Panc1 (cell line): Measurements from ENCODE around the gene CEBPZ. TPM values are rescaled to one million over a fixed set of nuclear protein-coding genes. Genes with fewer than 3 reads are reported as not detected.

ENCODE experiments used
- ATAC-seq: fragments of 200-7000 bp; cut with Tn5 transposase; 2 replicates; pipeline ENCODE4 v1.9.1; 2020; ENCODE audit warnings: mild to moderate bottlenecking, moderate library complexity
- BruUV-seq: library from RNA; stranded (reverse); fragments of 400-500 nt; replicated peaks from 2 replicates; lab custom pipeline; 2021; lab: Mats Ljungman, UMichigan
- CTCF ChIA-PET: fragments of 300-600 bp; sonication (Branson Sonifier 250); formaldehyde crosslinking; loops from one replicate; lab custom pipeline; 2022; ENCODE audit warnings: antibody characterized with exemption; lab: Charles Lee
- POLR2A ChIA-PET: fragments of 300-600 bp; sonication (Branson Sonifier 250); formaldehyde crosslinking; loops from one replicate; lab custom pipeline; 2022; ENCODE audit warnings: antibody characterized with exemption; lab: Charles Lee
- DNase-seq: peaks from one replicate; pipeline ENCODE4 v3.0.0-alpha.2; 2010; ENCODE audit warnings: low read depth, low spot score
- H3K27ac ChIP-seq: 2 replicates; pipeline ENCODE4 v1.5.1; 2011; ENCODE audit warnings: mild to moderate bottlenecking, low read length, inconsistent platforms
- H3K27me3 ChIP-seq: fragments of 200-500 bp; sonication (Bioruptor generic); 2 replicates; pipeline ENCODE4 v1.6.0; 2014; ENCODE audit warnings: low read length, inconsistent platforms; ENCODE audit not compliant: control insufficient read depth, insufficient read depth
- H3K36me3 ChIP-seq: fragments of 200-500 bp; sonication (Bioruptor generic); 2 replicates; pipeline ENCODE4 v1.5.1; 2014; ENCODE audit warnings: inconsistent platforms, mild to moderate bottlenecking, low read length, moderate library complexity; ENCODE audit not compliant: control insufficient read depth, insufficient read depth
- H3K4me1 ChIP-seq: 2 replicates; pipeline ENCODE4 v1.5.1; 2011; ENCODE audit warnings: inconsistent platforms, mild to moderate bottlenecking, low read length, moderate library complexity; ENCODE audit not compliant: control insufficient read depth, insufficient read depth
- H3K4me3 ChIP-seq, 2 experiments: 2 replicates each; pipeline ENCODE4 v1.5.1; 2011 to 2012; ENCODE audit warnings: low read depth in 2 of 2, low read length in 2 of 2, mild to moderate bottlenecking in 2 of 2, inconsistent platforms in 1 of 2, moderate library complexity in 1 of 2
- H3K9me3 ChIP-seq: fragments of 200-500 bp; sonication (Bioruptor generic); 2 replicates; pipeline ENCODE4 v1.5.1; 2014; ENCODE audit warnings: low read depth, mild to moderate bottlenecking, inconsistent platforms, low read length, moderate library complexity; ENCODE audit not compliant: control insufficient read depth, insufficient read depth
- CTCF ChIP-seq: fragments of 450-650 bp; IDR thresholded peaks from 2 replicates; pipeline ENCODE4 v1.5.1; 2017; ENCODE audit warnings: mild to moderate bottlenecking
- POLR2AphosphoS5 ChIP-seq: IDR thresholded peaks from 2 replicates; pipeline ENCODE4 v1.6.1; 2012; ENCODE audit warnings: mild to moderate bottlenecking, low read depth, low read length, moderate library complexity
- REST ChIP-seq, 2 experiments: IDR thresholded peaks; 2 replicates each; pipeline ENCODE4 v1.6.1; 2011 to 2012; ENCODE audit warnings: low read depth in 2 of 2, control low read depth in 1 of 2, low read length in 1 of 2, mild to moderate bottlenecking in 1 of 2, moderate library complexity in 1 of 2; ENCODE audit not compliant: insufficient read depth in 1 of 2
- SIN3A ChIP-seq: IDR thresholded peaks from 2 replicates; pipeline ENCODE4 v1.6.1; 2012; ENCODE audit warnings: low read depth, mild to moderate bottlenecking, low read length, moderate library complexity, borderline replicate concordance; ENCODE audit not compliant: insufficient read depth
- TCF7L2 ChIP-seq: IDR thresholded peaks from 2 replicates; pipeline ENCODE4 v1.6.1; 2011; ENCODE audit warnings: mild to moderate bottlenecking, low read depth, low read length, inconsistent platforms
- in situ Hi-C: cut with HindIII; loops from 2 replicates; pipeline ENCODE4 v1.10.0; 2016; ENCODE audit warnings: low sequenced_read_pairs, low pct_unique_long_range_greater_than_20kb
- intact Hi-C: fragments of 100-400 bp; cut with micrococcal nuclease; formaldehyde crosslinking; loops from one replicate; pipeline ENCODE4 v1.10.0; 2022; ENCODE audit not compliant: unreplicated experiment
- total RNA-seq: library from RNA; stranded (reverse); gene quantifications from one replicate; pipeline ENCODE4 v1.2.1, GENCODE V29; 2021; ENCODE audit not compliant: unreplicated experiment

Gene CEBPZ
- total RNA-seq, 1 experiment from 2014 or later: 63.8 TPM

GRCh38 chr2:37191747-37192146 is 39.6 kb downstream of the CEBPZ start:
- ATAC-seq: no peak
- 0 out of 2 replicates have a peak, but pooled peaks cover 4% of the 10 kb centered on the region for H3K4me1 ChIP-seq
- POLR2A ChIA-PET: interaction anchor here (0.6 kb wide), 1 partner anchor 12 kb away, joined by 3 read pairs; no protein-coding TSS in a partner anchor
- H3K4me3 ChIP-seq: no peak overlapping the region
- no peaks in the 10 kb centered on the region; the same call in 1 of the 2 replicates for H3K36me3 ChIP-seq
- H3K27ac ChIP-seq: no peak overlapping the region
- in situ Hi-C loops: no loop called here
- intact Hi-C loops: no loop called here
- CTCF ChIA-PET: interaction anchor here (0.7 kb wide), 1 partner anchor 132 kb away, joined by 5 read pairs; no protein-coding TSS in a partner anchor
- H3K27me3 ChIP-seq: no peaks in the 10 kb centered on the region
- no TSS peak for BruUV-seq
- H3K9me3 ChIP-seq: no peaks in the 10 kb centered on the region
- no peak for DNase-seq
- TF ChIP-seq SIN3A (no peak), POLR2AphosphoS5 (no peak), TCF7L2 (no peak), REST (IDR thresholded peaks at IDR 0.05; ENCODE audit: insufficient read depth in 1 of 2, low read depth in 2 of 2, low read length in 1 of 2) (no peak), CTCF (no peak)

GRCh38 chr2:37191253-37191652 is 40.1 kb downstream of the CEBPZ start:
- DNase-seq (no peak), ATAC-seq (no peak)
- no peaks in the 10 kb centered on the region for H3K9me3 ChIP-seq
- ChIA-PET POLR2A (interaction anchor here (0.6 kb wide), 1 partner anchor 12 kb away, joined by 3 read pairs; no protein-coding TSS in a partner anchor), CTCF (interaction anchor here (0.7 kb wide), 2 partner anchors 40 to 132 kb away, joined by 3 to 5 read pairs; partner anchors contain the start of genes CEBPZ and NDUFAF7)
- 0 out of 2 replicates have a peak, but pooled peaks cover 4% of the 10 kb centered on the region for H3K4me1 ChIP-seq
- H3K27ac ChIP-seq: no peak overlapping the region
- intact Hi-C loops: no loop called here
- BruUV-seq: no TSS peak
- H3K27me3 ChIP-seq: no peaks in the 10 kb centered on the region
- in situ Hi-C loops: no loop called here
- no peak overlapping the region for H3K4me3 ChIP-seq
- TF ChIP-seq TCF7L2 (no peak), POLR2AphosphoS5 (no peak), SIN3A (no peak), CTCF (no peak), REST (IDR thresholded peaks at IDR 0.05; ENCODE audit: insufficient read depth in 1 of 2, low read depth in 2 of 2, low read length in 1 of 2) (no peak)
- no peaks in the 10 kb centered on the region for H3K36me3 ChIP-seq
